Colonic mucosa (tissue), 4 donors: ENCODE measurements around the gene SFXN1. TPM values are rescaled to one million over a fixed set of nuclear protein-coding genes. Genes with fewer than 3 reads are reported as not detected.

ENCODE experiments used
- DNase-seq: peaks from one replicate; pipeline ENCODE4 v3.0.0-alpha.2; 2020
- H3K27ac ChIP-seq: fragments of 200-600 bp; one replicate; pipeline ENCODE4 v1.8.0; 2021
- H3K27me3 ChIP-seq: fragments of 200-600 bp; one replicate; pipeline ENCODE4 v1.8.0; 2021
- H3K36me3 ChIP-seq: fragments of 200-600 bp; one replicate; pipeline ENCODE4 v1.8.0; 2021
- H3K4me1 ChIP-seq: fragments of 200-600 bp; one replicate; pipeline ENCODE4 v1.8.0; 2021; ENCODE audit warnings: mild to moderate bottlenecking
- H3K4me3 ChIP-seq: fragments of 200-600 bp; one replicate; pipeline ENCODE4 v1.8.0; 2021
- H3K9ac ChIP-seq, 2 donors: one replicate each; pipeline ENCODE4 v1.7.0; 2013; ENCODE audit warnings: control low read depth in 2 of 2, low read depth in 2 of 2, low read length in 2 of 2
- H3K9me3 ChIP-seq: fragments of 200-600 bp; one replicate; pipeline ENCODE4 v1.8.0; 2021
- CTCF ChIP-seq: fragments of 200-600 bp; IDR thresholded peaks from one replicate; pipeline ENCODE4 v1.8.0; 2022; ENCODE audit warnings: antibody characterized with exemption, mild to moderate bottlenecking
- intact Hi-C: fragments of 100-400 bp; cut with DNase I; formaldehyde crosslinking; loops from one replicate; pipeline ENCODE4 v1.14.1; 2022
- total RNA-seq, 2 donors: library from RNA; stranded (reverse); fragmentation: NEBNext Ultra II Directional in 1 of 2; extraction: Animal tissue kit (Norgen Biotek cat#: 25700) in 1 of 2; gene quantifications; one replicate each; pipeline ENCODE4 v1.2.1, GENCODE V29; 2021
- donor health status: healthy.
- donor health status: DM: no; HTN: no; CAD: no.
- donor health status: DM: no; HTN: no; CAD: no.

Gene SFXN1
- total RNA-seq, 2 donors from 2014 or later, result 71.9 to 95.7 TPM

GRCh38 chr5:175516933-175517823 is 38.8 kb downstream of the SFXN1 start:
- Histone ChIP-seq H3K4me1 (no peaks in the 10 kb centered on the region), H3K27me3 (no peaks in the 10 kb centered on the region), H3K4me3 (no peak overlapping the region), H3K27ac (no peak overlapping the region), H3K9ac (no peak overlapping the region), H3K9me3 (no peaks in the 10 kb centered on the region), H3K36me3 (no peaks in the 10 kb centered on the region)
- DNase-seq, result no peak
- TF ChIP-seq CTCF, result no peak
- intact Hi-C loops, result no loop called here

GRCh38 chr5:175517824-175518450 is 39.6 kb downstream of the SFXN1 start:
- intact Hi-C loops, result no loop called here
- Histone ChIP-seq H3K9ac (no peak overlapping the region), H3K4me3 (no peak overlapping the region), H3K27ac (no peak overlapping the region), H3K4me1 (no peaks in the 10 kb centered on the region), H3K9me3 (no peaks in the 10 kb centered on the region), H3K27me3 (no peaks in the 10 kb centered on the region), H3K36me3 (no peaks in the 10 kb centered on the region)
- no peak for TF ChIP-seq CTCF
- no peak for DNase-seq

GRCh38 chr5:175519006-175519405 is 40.6 kb downstream of the SFXN1 start:
- no peak overlapping the region for H3K27ac ChIP-seq
- TF ChIP-seq CTCF, result no peak
- no peaks in the 10 kb centered on the region for H3K36me3 ChIP-seq
- no peaks in the 10 kb centered on the region for H3K9me3 ChIP-seq
- no peak overlapping the region for H3K4me3 ChIP-seq
- no peaks in the 10 kb centered on the region for H3K4me1 ChIP-seq
- intact Hi-C loops, result no loop called here
- DNase-seq, result no peak
- no peak overlapping the region for H3K9ac ChIP-seq
- H3K27me3 ChIP-seq, result no peaks in the 10 kb centered on the region

GRCh38 chr5:175520321-175520720 is 42.0 kb downstream of the SFXN1 start:
- H3K4me3 ChIP-seq, result no peak overlapping the region
- H3K27ac ChIP-seq, result no peak overlapping the region
- intact Hi-C loops, result no loop called here
- TF ChIP-seq CTCF, result no peak
- H3K4me1 ChIP-seq, result no peaks in the 10 kb centered on the region
- H3K36me3 ChIP-seq, result no peaks in the 10 kb centered on the region
- no peaks in the 10 kb centered on the region for H3K9me3 ChIP-seq
- no peaks in the 10 kb centered on the region for H3K27me3 ChIP-seq
- no peak for DNase-seq
- no peak overlapping the region for H3K9ac ChIP-seq

GRCh38 chr5:175520873-175521272 is 42.5 kb downstream of the SFXN1 start:
- TF ChIP-seq CTCF, result no peak
- no peak overlapping the region for H3K27ac ChIP-seq
- no peaks in the 10 kb centered on the region for H3K4me1 ChIP-seq
- no peaks in the 10 kb centered on the region for H3K36me3 ChIP-seq
- H3K9ac ChIP-seq, result no peak overlapping the region
- no peaks in the 10 kb centered on the region for H3K27me3 ChIP-seq
- no peak overlapping the region for H3K4me3 ChIP-seq
- intact Hi-C loops, result no loop called here
- H3K9me3 ChIP-seq, result no peaks in the 10 kb centered on the region
- DNase-seq, result no peak
